Measurements from ENCODE around the gene ZNF618.

Gene ZNF618

DNA sequence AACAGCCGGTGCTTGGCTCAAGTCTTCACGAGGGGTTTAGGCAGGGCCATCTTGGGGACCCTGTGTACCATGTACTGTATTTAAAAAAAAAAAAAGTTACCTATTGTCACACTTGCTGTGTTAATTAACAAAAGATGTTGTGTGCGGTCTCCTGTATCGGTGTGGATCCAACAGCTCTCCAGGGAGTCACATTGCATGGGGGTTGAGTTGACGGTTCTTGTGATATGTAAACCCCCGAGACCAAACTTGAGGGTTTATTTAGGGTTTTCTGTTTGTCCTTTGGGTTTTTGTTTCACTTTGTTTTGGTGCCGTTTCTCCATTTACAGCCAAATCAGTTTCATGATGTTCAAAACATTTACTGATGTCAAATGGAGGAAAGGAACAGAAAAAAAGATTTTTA, 179.8 kb downstream of the ZNF618 start:
- H3K4me2 ChIP-seq (ENCODE audit: low read depth, low read length, poor library complexity, severe bottlenecking): no peak overlapping the region
- no peaks in the 10 kb centered on the region for H3K9me2 ChIP-seq (replicated peaks; ENCODE audit: low read depth, low read length)
- H4K20me1 ChIP-seq (ENCODE audit: insufficient read depth, low read length, poor library complexity, severe bottlenecking): no peaks in the 10 kb centered on the region
- H2AFZ ChIP-seq (ENCODE audit: low read length): no peak overlapping the region
- H3K27me3 ChIP-seq (ENCODE audit: insufficient read depth, low read length, poor library complexity, severe bottlenecking): no peaks in the 10 kb centered on the region
- H3K79me2 ChIP-seq (ENCODE audit: insufficient read depth, low read length): no peaks in the 10 kb centered on the region
- no peaks in the 10 kb centered on the region for H3F3A ChIP-seq (ENCODE audit: low read depth)
- H3K9me3 ChIP-seq (ENCODE audit: insufficient read depth, low read depth, low read length): no peaks in the 10 kb centered on the region
- TF ChIP-seq, protein P1, sequence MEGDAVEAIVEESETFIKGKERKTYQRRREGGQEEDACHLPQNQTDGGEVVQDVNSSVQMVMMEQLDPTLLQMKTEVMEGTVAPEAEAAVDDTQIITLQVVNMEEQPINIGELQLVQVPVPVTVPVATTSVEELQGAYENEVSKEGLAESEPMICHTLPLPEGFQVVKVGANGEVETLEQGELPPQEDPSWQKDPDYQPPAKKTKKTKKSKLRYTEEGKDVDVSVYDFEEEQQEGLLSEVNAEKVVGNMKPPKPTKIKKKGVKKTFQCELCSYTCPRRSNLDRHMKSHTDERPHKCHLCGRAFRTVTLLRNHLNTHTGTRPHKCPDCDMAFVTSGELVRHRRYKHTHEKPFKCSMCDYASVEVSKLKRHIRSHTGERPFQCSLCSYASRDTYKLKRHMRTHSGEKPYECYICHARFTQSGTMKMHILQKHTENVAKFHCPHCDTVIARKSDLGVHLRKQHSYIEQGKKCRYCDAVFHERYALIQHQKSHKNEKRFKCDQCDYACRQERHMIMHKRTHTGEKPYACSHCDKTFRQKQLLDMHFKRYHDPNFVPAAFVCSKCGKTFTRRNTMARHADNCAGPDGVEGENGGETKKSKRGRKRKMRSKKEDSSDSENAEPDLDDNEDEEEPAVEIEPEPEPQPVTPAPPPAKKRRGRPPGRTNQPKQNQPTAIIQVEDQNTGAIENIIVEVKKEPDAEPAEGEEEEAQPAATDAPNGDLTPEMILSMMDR (conservative IDR thresholded peaks at IDR 0.05; ENCODE audit: low read length): no peak
- TF ChIP-seq EZH2phosphoT487 (IDR thresholded peaks at IDR 0.05; ENCODE audit: borderline replicate concordance): no peak
- H3K4me1 ChIP-seq (ENCODE audit: insufficient read depth, low read length, poor library complexity, severe bottlenecking): no peaks in the 10 kb centered on the region
- no peak overlapping the region for H3K9ac ChIP-seq (ENCODE audit: low read depth, low read length, poor library complexity, severe bottlenecking)
- peaks cover 17% of the 10 kb centered on the region; the same call in 1 of the 2 replicates for H3K36me3 ChIP-seq (ENCODE audit: insufficient read depth, low read length)
- no peak overlapping the region for H3K4me3 ChIP-seq (ENCODE audit: low read length, poor library complexity, severe bottlenecking)

DNA sequence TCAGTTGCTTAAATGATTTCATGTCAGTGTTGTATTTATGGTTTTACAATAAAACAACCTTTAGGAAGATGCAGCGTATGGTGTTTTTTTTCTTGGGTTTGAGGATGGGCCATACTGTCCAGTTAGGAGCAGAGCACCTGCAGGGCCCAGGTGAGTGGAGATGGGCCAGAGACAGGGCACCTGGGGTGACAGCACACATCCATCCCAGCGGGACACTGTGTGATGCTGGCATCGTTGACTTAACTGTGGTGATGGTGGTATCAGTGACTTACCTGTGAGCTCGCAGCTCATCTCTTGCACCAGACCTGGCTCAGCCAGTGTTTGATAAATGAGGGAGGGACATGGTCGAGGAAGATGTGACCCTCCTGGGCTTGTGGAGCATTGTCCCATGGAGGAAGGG, 180.4 kb downstream of the ZNF618 start:
- H2AFZ ChIP-seq (ENCODE audit: low read length): no peak overlapping the region
- H3K4me2 ChIP-seq (ENCODE audit: low read depth, low read length, poor library complexity, severe bottlenecking): no peak overlapping the region
- no peaks in the 10 kb centered on the region for H3K79me2 ChIP-seq (ENCODE audit: insufficient read depth, low read length)
- TF ChIP-seq EZH2phosphoT487 (IDR thresholded peaks at IDR 0.05; ENCODE audit: borderline replicate concordance): no peak
- TF ChIP-seq, protein P1 (conservative IDR thresholded peaks at IDR 0.05; ENCODE audit: low read length): no peak
- H3K9ac ChIP-seq (ENCODE audit: low read depth, low read length, poor library complexity, severe bottlenecking): no peak overlapping the region
- H3K9me3 ChIP-seq (ENCODE audit: insufficient read depth, low read depth, low read length): no peaks in the 10 kb centered on the region
- H3K27me3 ChIP-seq (ENCODE audit: insufficient read depth, low read length, poor library complexity, severe bottlenecking): no peaks in the 10 kb centered on the region
- H3K9me2 ChIP-seq (replicated peaks; ENCODE audit: low read depth, low read length): no peaks in the 10 kb centered on the region
- H3K4me3 ChIP-seq (ENCODE audit: low read length, poor library complexity, severe bottlenecking): no peak overlapping the region
- no peaks in the 10 kb centered on the region for H4K20me1 ChIP-seq (ENCODE audit: insufficient read depth, low read length, poor library complexity, severe bottlenecking)
- H3F3A ChIP-seq (ENCODE audit: low read depth): no peaks in the 10 kb centered on the region
- H3K36me3 ChIP-seq (ENCODE audit: insufficient read depth, low read length): peaks cover 12% of the 10 kb centered on the region; the same call in 1 of the 2 replicates
- no peaks in the 10 kb centered on the region for H3K4me1 ChIP-seq (ENCODE audit: insufficient read depth, low read length, poor library complexity, severe bottlenecking)

DNA sequence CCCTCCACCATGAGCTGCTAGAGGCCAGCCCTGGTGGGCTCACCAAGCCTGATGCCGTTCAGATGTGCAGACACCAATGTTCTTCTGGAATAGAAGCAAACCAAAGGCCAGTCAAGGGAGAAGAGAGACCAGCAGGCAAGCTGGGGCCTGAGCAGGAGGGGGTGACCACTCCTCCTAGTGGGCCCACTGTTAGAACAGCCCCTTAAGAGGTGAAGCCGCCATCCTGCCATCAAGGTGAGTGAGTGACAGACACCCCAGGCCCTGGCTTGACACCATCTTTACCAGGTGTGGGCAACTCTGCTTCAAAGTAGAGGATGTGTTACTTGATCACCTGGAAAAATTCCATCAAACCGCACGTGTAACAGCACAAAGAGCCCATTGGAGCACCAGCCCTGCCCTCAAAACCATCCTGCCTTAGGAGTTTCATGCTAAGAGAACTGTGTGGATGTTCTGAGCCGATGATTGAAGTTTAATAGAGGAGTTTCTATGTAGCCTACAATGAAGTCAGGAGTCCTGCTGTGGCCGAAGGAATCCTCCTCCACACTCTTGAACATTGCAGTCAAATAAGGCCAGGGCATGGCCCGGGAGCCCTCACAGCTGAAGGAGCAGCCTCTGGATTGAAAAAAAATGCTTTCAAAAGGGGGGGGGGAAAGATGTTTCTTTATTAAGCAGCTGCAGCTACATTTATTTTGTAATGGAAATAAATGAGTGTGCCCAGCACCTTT, 181.2 kb downstream of the ZNF618 start:
- Histone ChIP-seq H3K4me3 (ENCODE audit: low read length, poor library complexity, severe bottlenecking) (no peak overlapping the region), H3K79me2 (ENCODE audit: insufficient read depth, low read length) (no peaks in the 10 kb centered on the region), H3K4me2 (ENCODE audit: low read depth, low read length, poor library complexity, severe bottlenecking) (no peak overlapping the region), H3K27me3 (ENCODE audit: insufficient read depth, low read length, poor library complexity, severe bottlenecking) (no peaks in the 10 kb centered on the region), H3K36me3 (ENCODE audit: insufficient read depth, low read length) (peaks cover 4% of the 10 kb centered on the region; the same call in 1 of the 2 replicates), H3K9me2 (replicated peaks; ENCODE audit: low read depth, low read length) (no peaks in the 10 kb centered on the region), H2AFZ (ENCODE audit: low read length) (no peak overlapping the region), H4K20me1 (ENCODE audit: insufficient read depth, low read length, poor library complexity, severe bottlenecking) (no peaks in the 10 kb centered on the region), H3K4me1 (ENCODE audit: insufficient read depth, low read length, poor library complexity, severe bottlenecking) (no peaks in the 10 kb centered on the region), H3K9me3 (ENCODE audit: insufficient read depth, low read depth, low read length) (no peaks in the 10 kb centered on the region), H3K9ac (ENCODE audit: low read depth, low read length, poor library complexity, severe bottlenecking) (no peak overlapping the region), H3F3A (ENCODE audit: low read depth) (no peaks in the 10 kb centered on the region)
- no peak for TF ChIP-seq EZH2phosphoT487 (IDR thresholded peaks at IDR 0.05; ENCODE audit: borderline replicate concordance)

DNA sequence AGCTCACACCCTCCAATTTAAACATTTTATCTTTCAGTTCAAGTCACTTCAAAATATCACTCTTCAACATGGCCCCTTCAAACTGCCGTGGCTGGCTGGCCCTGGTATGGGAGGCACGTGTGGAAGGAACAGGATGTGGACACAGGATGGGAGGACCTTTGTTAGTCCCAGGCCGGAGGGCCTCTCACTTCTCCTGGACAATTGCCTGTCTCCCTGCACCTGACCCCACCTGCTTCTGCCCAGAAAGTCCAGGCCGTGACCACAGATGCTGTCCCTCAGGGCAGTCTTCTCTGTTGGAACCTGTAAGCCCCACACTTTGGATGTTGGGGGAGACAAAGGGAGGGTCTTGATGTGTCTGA, 182.6 kb downstream of the ZNF618 start:
- Histone ChIP-seq H3K27me3 (ENCODE audit: insufficient read depth, low read length, poor library complexity, severe bottlenecking) (no peaks in the 10 kb centered on the region), H3K4me2 (ENCODE audit: low read depth, low read length, poor library complexity, severe bottlenecking) (no peak overlapping the region), H3K9me2 (replicated peaks; ENCODE audit: low read depth, low read length) (no peaks in the 10 kb centered on the region), H4K20me1 (ENCODE audit: insufficient read depth, low read length, poor library complexity, severe bottlenecking) (no peaks in the 10 kb centered on the region), H3K79me2 (ENCODE audit: insufficient read depth, low read length) (no peaks in the 10 kb centered on the region), H3K36me3 (ENCODE audit: insufficient read depth, low read length) (peaks cover 4% of the 10 kb centered on the region; the same call in 1 of the 2 replicates), H3K4me1 (ENCODE audit: insufficient read depth, low read length, poor library complexity, severe bottlenecking) (no peaks in the 10 kb centered on the region), H3K9ac (ENCODE audit: low read depth, low read length, poor library complexity, severe bottlenecking) (no peak overlapping the region), H3F3A (ENCODE audit: low read depth) (no peaks in the 10 kb centered on the region), H2AFZ (ENCODE audit: low read length) (no peak overlapping the region), H3K4me3 (ENCODE audit: low read length, poor library complexity, severe bottlenecking) (no peak overlapping the region), H3K9me3 (ENCODE audit: insufficient read depth, low read depth, low read length) (no peaks in the 10 kb centered on the region)
- TF ChIP-seq, protein P1 (conservative IDR thresholded peaks at IDR 0.05; ENCODE audit: low read length): no peak
- TF ChIP-seq EZH2phosphoT487 (IDR thresholded peaks at IDR 0.05; ENCODE audit: borderline replicate concordance): no peak
